SU-DHL-6 (cell line): Measurements from ENCODE around the gene CTLA4.

Source experiments
- H2AFZ ChIP-seq: fragments of 200-600 bp; sonication (generic); 2 replicates; pipeline ENCODE4 v1.6.1; 2014; ENCODE audit warnings: low read depth, mild to moderate bottlenecking, moderate library complexity, mixed read lengths, antibody characterized with exemption, low read length; ENCODE audit not compliant: severe bottlenecking
- H3F3A ChIP-seq: fragments of 200-600 bp; shearing (Covaris generic); 2 replicates; pipeline ENCODE4 v1.6.0; 2016; ENCODE audit warnings: antibody characterized with exemption, mild to moderate bottlenecking; ENCODE audit not compliant: insufficient read depth
- H3K27ac ChIP-seq: fragments of 200-600 bp; sonication (generic); 2 replicates; pipeline ENCODE4 v1.5.1; 2016; ENCODE audit warnings: low read depth, mild to moderate bottlenecking, low read length, moderate library complexity, mixed read lengths
- H3K27me3 ChIP-seq: fragments of 200-600 bp; sonication (generic), shearing (Covaris generic); 2 replicates; pipeline ENCODE4 v1.6.0; 2014; ENCODE audit warnings: mild to moderate bottlenecking, low read length
- H3K36me3 ChIP-seq: fragments of 200-600 bp; sonication (generic); 2 replicates; pipeline ENCODE4 v1.6.1; 2014; ENCODE audit warnings: mild to moderate bottlenecking, low read length, mixed read lengths
- H3K4me2 ChIP-seq: fragments of 300-600, 200-600 bp; shearing (Covaris generic), sonication (generic); 2 replicates; pipeline ENCODE4 v1.6.0; 2014; ENCODE audit warnings: low read length, low read depth, mild to moderate bottlenecking; ENCODE audit not compliant: poor library complexity, severe bottlenecking
- H3K4me3 ChIP-seq: fragments of 200-600 bp; sonication (generic); 2 replicates; pipeline ENCODE4 v1.5.1; 2014; ENCODE audit warnings: antibody characterized with exemption, low read length, mild to moderate bottlenecking, mixed read lengths; ENCODE audit not compliant: insufficient read depth, poor library complexity, severe bottlenecking
- H3K79me2 ChIP-seq: fragments of 200-600 bp; sonication (generic); 2 replicates; pipeline ENCODE4 v1.6.1; 2014; ENCODE audit warnings: mild to moderate bottlenecking, low read length, moderate library complexity; ENCODE audit not compliant: insufficient read depth
- H3K9ac ChIP-seq: fragments of 200-600 bp; sonication (generic); 2 replicates; pipeline ENCODE4 v1.7.0; 2014; ENCODE audit warnings: mild to moderate bottlenecking, low read length
- H3K9me2 ChIP-seq: fragments of 200-600 bp; sonication (generic); replicated peaks from 2 replicates; pipeline ENCODE4 v1.6.1; 2014; ENCODE audit warnings: low read length; ENCODE audit not compliant: insufficient read depth
- H3K9me3 ChIP-seq: fragments of 200-600 bp; sonication (generic); 2 replicates; pipeline ENCODE4 v1.6.1; 2014; ENCODE audit warnings: low read length, mixed read lengths; ENCODE audit not compliant: insufficient read depth
- H4K20me1 ChIP-seq: fragments of 200-600 bp; sonication (generic); 2 replicates; pipeline ENCODE4 v1.6.1; 2014; ENCODE audit warnings: low read depth, mild to moderate bottlenecking, antibody characterized with exemption, low read length, moderate library complexity, mixed read lengths
- EZH2phosphoT487 ChIP-seq: fragments of 200-600 bp; sonication (generic), shearing (Covaris generic); conservative IDR thresholded peaks from 2 replicates; pipeline ENCODE4 v1.6.1; 2018; ENCODE audit warnings: mild to moderate bottlenecking, antibody characterized with exemption, low read length, moderate library complexity, mixed read lengths
- TF ChIP-seq, protein P1 (sequence below): fragments of 200-600 bp; sonication (generic); IDR thresholded peaks from one replicate; pipeline ENCODE4 v1.5.1; 2017; ENCODE audit warnings: antibody characterized with exemption, mild to moderate bottlenecking, low read length, moderate library complexity; ENCODE audit not compliant: insufficient read depth, poor library complexity, severe bottlenecking

CTLA4 gene

DNA sequence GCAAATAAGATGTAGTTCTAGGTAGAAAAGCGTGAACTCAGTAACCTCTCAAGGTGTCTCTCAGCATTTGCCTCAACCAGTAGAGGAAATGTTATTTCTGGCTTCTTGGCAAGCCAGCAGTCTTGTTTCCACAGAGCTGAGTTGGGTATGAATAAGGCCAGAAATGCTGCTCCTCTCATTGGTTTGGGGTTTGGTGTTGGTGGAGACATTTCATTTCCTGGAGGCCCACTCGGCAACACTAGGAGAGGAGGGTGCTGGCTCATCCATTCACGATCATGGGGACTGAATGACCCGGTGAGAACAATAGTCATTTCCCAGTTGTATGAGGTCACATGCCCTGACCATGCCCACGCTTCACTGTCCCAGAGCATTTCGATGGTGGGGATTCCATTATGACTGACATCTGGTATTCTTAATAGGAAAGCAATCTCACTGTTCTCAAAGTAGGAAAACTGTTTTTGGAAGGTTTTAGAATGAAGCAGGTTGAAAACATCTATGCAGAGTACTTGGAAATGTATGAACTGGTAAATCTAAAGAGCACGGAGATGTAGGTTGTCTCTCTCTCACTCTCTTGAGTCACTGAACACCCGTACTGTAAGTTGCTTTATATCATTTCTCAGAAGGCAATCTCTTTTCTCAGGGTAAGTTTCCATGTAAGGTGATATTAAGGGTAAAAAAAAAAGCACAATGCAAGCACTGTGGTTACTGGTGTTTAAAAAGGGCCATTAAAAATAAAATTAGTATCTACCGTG, 37.1 kb upstream of the CTLA4 start:
- H2AFZ ChIP-seq = no peak overlapping the region
- no peaks in the 10 kb centered on the region for H3F3A ChIP-seq
- no peak overlapping the region for H3K4me2 ChIP-seq
- no peaks in the 10 kb centered on the region for H3K9me2 ChIP-seq
- H3K36me3 ChIP-seq = no peaks in the 10 kb centered on the region
- no peaks in the 10 kb centered on the region for H4K20me1 ChIP-seq
- H3K4me3 ChIP-seq = no peak overlapping the region
- no peak for TF ChIP-seq EZH2phosphoT487
- TF ChIP-seq, protein P1, sequence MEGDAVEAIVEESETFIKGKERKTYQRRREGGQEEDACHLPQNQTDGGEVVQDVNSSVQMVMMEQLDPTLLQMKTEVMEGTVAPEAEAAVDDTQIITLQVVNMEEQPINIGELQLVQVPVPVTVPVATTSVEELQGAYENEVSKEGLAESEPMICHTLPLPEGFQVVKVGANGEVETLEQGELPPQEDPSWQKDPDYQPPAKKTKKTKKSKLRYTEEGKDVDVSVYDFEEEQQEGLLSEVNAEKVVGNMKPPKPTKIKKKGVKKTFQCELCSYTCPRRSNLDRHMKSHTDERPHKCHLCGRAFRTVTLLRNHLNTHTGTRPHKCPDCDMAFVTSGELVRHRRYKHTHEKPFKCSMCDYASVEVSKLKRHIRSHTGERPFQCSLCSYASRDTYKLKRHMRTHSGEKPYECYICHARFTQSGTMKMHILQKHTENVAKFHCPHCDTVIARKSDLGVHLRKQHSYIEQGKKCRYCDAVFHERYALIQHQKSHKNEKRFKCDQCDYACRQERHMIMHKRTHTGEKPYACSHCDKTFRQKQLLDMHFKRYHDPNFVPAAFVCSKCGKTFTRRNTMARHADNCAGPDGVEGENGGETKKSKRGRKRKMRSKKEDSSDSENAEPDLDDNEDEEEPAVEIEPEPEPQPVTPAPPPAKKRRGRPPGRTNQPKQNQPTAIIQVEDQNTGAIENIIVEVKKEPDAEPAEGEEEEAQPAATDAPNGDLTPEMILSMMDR = no peak
- H3K27me3 ChIP-seq = no peaks in the 10 kb centered on the region
- H3K9ac ChIP-seq = no peak overlapping the region
- no peak overlapping the region for H3K27ac ChIP-seq
- no peaks in the 10 kb centered on the region for H3K9me3 ChIP-seq
- no peaks in the 10 kb centered on the region for H3K79me2 ChIP-seq

DNA sequence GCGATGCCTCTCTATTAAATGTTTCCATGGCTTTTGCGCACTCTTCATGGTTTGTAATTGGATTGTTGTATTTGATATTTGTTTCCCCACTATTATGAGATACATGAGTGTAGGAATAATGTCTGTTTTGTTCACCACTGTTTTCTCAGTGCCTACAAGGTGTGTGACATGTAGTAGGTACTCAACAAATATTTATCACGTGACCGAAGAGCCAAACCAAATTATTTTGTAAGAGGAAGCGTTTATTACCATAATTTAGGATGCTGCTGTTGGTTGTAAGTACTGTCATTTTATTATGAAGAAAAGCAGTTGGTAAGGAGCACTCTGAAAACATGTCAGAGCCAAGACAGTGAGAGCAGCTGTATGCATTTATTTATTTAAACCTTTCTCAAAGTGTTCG, 32.2 kb upstream of the CTLA4 start:
- no peaks in the 10 kb centered on the region for H3K36me3 ChIP-seq
- H3K79me2 ChIP-seq = no peaks in the 10 kb centered on the region
- H3K4me2 ChIP-seq = no peak overlapping the region
- no peak overlapping the region for H3K9ac ChIP-seq
- H3K27ac ChIP-seq = no peak overlapping the region
- no peaks in the 10 kb centered on the region for H3F3A ChIP-seq
- no peak for TF ChIP-seq EZH2phosphoT487
- TF ChIP-seq, protein P1 = no peak
- H3K9me3 ChIP-seq = no peaks in the 10 kb centered on the region
- no peaks in the 10 kb centered on the region for H3K9me2 ChIP-seq
- no peaks in the 10 kb centered on the region for H4K20me1 ChIP-seq
- no peak overlapping the region for H2AFZ ChIP-seq
- H3K4me3 ChIP-seq = no peak overlapping the region
- H3K27me3 ChIP-seq = no peaks in the 10 kb centered on the region

DNA sequence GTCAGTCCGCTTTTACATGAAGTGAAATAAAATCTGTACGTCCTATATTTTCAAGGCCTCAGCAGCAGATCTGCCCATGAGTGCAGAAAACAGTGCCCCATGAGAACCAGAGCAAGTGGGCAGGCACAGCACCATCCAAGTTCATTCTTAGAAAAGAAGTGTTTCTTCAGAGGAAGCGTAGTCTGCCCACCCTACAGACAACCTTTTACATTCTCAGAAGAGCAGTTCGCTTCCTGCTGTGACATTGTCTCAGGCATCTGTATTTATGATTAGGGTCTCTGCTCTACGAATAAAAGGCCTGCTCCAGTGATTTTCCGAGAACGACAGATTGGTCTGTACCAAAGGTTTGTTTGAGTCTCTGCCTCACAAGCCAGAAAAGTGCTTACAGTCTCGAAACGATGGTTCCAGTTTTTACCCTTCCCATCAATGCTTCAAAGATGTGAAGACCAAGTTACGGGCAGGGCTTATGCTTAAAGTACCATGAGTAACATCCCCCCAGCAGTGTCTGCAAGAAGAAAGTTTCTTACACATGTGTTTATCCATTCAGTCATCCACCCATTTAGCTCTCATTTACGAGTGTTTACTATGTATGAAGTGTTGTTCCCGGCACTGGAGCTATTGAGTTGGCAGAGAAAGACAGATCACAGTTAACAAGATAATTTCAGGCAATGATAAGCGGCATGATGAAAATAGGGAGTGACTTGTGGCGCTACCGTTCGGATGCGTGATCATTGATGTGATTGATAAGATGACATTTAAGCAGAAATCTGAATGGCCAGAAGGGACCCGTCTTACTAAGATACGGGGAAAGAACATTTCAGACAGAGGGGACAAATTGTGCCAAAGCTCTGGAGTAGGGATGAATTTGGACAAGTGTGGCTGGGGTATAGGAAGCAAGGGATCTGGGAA, 31.4 kb upstream of the CTLA4 start:
- H3K79me2 ChIP-seq = no peaks in the 10 kb centered on the region
- no peaks in the 10 kb centered on the region for H3K9me2 ChIP-seq
- H3F3A ChIP-seq = no peaks in the 10 kb centered on the region
- no peak for TF ChIP-seq EZH2phosphoT487
- TF ChIP-seq, protein P1 = no peak
- no peak overlapping the region for H3K4me2 ChIP-seq
- no peaks in the 10 kb centered on the region for H3K36me3 ChIP-seq
- no peaks in the 10 kb centered on the region for H4K20me1 ChIP-seq
- H3K4me3 ChIP-seq = no peak overlapping the region
- no peaks in the 10 kb centered on the region for H3K9me3 ChIP-seq
- H3K27ac ChIP-seq = no peak overlapping the region
- no peaks in the 10 kb centered on the region for H3K27me3 ChIP-seq
- no peak overlapping the region for H2AFZ ChIP-seq
- H3K9ac ChIP-seq = no peak overlapping the region
